Neutrophil (primary cell): Measurements from ENCODE around the gene AMBRA1.
A peak's percentile ranks its signal among the peaks of the same experiment; 100 is the strongest.

Experiments used
- H3K27ac ChIP-seq: fragments of 200-600 bp; sonication (generic); 2 replicates; pipeline ENCODE4 v1.5.1; 2016; ENCODE audit warnings: mild to moderate bottlenecking, moderate library complexity
- H3K27me3 ChIP-seq: fragments of 200-600 bp; sonication (generic); 2 replicates; pipeline ENCODE4 v1.6.0; 2016; ENCODE audit warnings: mild to moderate bottlenecking
- H3K36me3 ChIP-seq: fragments of 200-600 bp; sonication (generic); 2 replicates; pipeline ENCODE4 v1.5.1; 2017
- H3K4me1 ChIP-seq, 2 experiments: fragments of 200-600 bp in 1 of 2; sonication (generic) in 1 of 2; 1 replicate in 1 of 2; 2 replicates in 1 of 2; pipeline versions ENCODE4 v1.5.1 to v1.6.1; 2013 to 2016; ENCODE audit warnings: low read depth in 1 of 2, low read length in 1 of 2, mild to moderate bottlenecking in 1 of 2, moderate library complexity in 1 of 2; ENCODE audit not compliant: control insufficient read depth in 1 of 2, insufficient read depth in 1 of 2
- H3K4me3 ChIP-seq, 2 experiments: fragments of 200-600 bp in 1 of 2; sonication (generic) in 1 of 2; 1 replicate in 1 of 2; 2 replicates in 1 of 2; pipeline ENCODE4 v1.5.1; 2013 to 2016; ENCODE audit warnings: low read depth in 1 of 2, low read length in 1 of 2, mild to moderate bottlenecking in 1 of 2, moderate library complexity in 1 of 2
- H3K9me3 ChIP-seq: fragments of 200-600 bp; sonication (generic); 2 replicates; pipeline ENCODE4 v1.5.1; 2016
- TF ChIP-seq, protein P1 (sequence below): fragments of 200-600 bp; sonication (generic); IDR thresholded peaks from 2 replicates; pipeline ENCODE4 v1.5.1; 2016; ENCODE audit warnings: antibody characterized with exemption

The AMBRA1 gene

DNA sequence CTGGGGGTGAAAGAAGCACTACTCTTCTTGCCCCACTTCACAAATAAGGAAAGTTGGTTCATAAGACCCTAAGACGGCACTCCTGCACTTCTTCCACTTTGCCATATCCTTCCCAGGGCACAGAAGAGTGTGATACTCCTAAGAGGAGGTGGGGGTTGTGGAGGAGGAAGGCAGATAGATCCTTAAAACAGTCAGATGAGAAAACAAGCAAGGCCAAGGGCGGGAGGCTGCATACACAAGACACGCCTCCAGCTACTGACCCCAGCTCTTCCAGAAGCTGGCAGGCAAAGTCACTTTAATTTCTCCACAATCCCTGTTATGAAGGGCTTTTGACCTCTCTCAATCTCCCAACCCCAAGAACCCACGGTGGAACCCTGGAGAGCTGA is 200.6 kb downstream of the AMBRA1 start:
- peaks cover 24 to 43% of the 10 kb centered on the region in 2 experiments for H3K4me1 ChIP-seq
- peak overlapping the region in 1 of 2 experiments; percentile 53 for H3K4me3 ChIP-seq
- no peak overlapping the region for H3K27ac ChIP-seq
- no peaks in the 10 kb centered on the region for H3K9me3 ChIP-seq
- peaks cover 28% of the 10 kb centered on the region for H3K36me3 ChIP-seq
- H3K27me3 ChIP-seq: peaks cover 65% of the 10 kb centered on the region
- TF ChIP-seq, protein P1, sequence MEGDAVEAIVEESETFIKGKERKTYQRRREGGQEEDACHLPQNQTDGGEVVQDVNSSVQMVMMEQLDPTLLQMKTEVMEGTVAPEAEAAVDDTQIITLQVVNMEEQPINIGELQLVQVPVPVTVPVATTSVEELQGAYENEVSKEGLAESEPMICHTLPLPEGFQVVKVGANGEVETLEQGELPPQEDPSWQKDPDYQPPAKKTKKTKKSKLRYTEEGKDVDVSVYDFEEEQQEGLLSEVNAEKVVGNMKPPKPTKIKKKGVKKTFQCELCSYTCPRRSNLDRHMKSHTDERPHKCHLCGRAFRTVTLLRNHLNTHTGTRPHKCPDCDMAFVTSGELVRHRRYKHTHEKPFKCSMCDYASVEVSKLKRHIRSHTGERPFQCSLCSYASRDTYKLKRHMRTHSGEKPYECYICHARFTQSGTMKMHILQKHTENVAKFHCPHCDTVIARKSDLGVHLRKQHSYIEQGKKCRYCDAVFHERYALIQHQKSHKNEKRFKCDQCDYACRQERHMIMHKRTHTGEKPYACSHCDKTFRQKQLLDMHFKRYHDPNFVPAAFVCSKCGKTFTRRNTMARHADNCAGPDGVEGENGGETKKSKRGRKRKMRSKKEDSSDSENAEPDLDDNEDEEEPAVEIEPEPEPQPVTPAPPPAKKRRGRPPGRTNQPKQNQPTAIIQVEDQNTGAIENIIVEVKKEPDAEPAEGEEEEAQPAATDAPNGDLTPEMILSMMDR: no peak

DNA sequence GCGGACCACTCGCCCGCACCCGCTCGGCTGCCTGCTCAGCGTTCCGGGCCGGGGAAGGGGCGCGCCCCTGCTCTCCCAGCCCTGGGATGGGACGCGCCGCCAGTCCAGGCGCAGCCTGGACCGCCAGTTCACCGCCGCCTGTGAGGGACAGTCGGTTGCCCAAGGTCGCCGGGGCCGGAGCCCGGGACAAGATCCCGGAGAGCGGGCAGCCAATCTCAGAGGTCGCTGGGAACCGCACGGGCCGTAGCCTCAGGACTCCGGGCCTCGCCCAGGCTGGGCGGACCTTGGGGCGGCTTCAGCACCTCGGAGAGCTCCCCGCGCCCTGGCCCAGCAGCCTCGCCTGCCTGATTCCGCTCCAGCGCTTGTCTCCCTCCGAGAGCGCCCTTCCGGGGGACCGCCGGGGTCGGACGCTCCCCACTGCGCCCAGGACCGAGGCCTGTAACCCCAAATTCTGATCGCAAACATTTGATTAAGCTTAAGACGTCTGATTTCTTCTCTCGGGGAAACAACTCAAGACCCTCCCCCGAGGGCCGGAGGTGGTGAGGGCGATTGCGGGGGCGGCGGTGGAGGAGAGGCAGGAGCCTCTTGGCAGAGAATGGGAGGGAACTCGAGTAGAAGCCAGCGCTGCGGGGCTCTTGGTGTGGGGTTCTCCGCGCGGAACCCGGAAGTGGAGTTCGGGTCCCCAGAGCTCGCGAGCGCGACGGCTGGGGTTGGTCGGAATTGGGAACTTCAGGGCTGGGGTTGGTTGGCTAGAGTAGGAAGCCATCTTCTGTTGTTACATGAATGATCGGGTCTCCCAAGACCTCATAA is 201.2 kb downstream of the AMBRA1 start:
- Histone ChIP-seq H3K27ac (no peak overlapping the region), H3K36me3 (peaks cover 22% of the 10 kb centered on the region), H3K4me1 (peaks cover 24 to 49% of the 10 kb centered on the region in 2 experiments), H3K27me3 (peaks cover 71% of the 10 kb centered on the region), H3K4me3 (peak overlapping the region; percentile 17 to 53), H3K9me3 (no peaks in the 10 kb centered on the region)
- TF ChIP-seq, protein P1: no peak

DNA sequence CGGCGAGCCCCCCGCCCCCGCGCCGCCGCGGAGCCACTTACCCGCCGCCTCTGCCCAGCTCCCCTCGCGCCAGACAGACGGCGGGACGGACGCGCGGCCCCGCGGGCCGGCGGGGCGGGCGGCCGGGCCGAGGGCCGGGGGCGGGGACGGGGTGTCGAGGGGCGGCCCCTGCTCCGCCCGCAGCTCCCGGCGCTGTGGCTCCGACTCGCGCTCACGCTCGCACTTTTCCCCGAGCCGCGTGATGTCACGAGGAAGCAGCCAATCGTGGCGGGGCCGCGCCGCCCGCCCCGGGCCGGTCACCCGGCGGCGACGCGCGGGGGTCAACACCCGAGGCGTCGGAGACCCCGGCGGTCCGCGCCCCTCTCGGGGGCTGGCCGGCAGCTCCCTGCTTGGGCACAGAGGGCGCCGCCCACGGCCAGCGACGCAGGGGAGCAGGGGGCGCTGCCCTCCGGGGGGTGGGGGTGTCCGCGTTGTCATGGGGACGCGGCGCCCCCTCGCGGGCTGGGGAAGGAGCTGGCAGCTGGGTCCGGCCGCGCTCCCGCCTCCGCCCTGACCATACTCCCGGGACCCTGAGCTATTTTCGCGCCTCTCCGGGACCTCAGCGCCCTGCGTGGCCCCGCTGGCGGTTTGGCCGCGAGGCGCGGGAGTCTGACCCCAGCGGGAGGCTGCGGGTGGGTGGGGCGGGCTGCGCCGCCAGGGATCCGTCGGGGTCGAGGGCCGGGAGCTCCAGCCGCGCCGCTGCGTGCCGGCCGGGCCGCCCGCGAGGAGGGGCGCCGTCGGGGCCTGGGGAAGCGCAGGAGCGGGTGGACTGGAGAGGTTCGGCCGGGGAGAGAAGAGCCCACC is 202.0 kb downstream of the AMBRA1 start, which contains the start of gene CHRM4:
TSS of gene CHRM4 (minus strand) at position 199 of the 843 bp plus-strand sequence. CDS start 5,219 bp downstream, outside the sequence.
- Histone ChIP-seq H3K27ac (no peak within 1 kb of the TSS), H3K36me3 (peaks cover 13% of the 10 kb centered on the region), H3K9me3 (no peaks in the 10 kb centered on the region), H3K27me3 (peaks cover 80% of the 10 kb centered on the region), H3K4me3 (peak within 1 kb of the TSS; percentile 31 to 53), H3K4me1 (peaks cover 24 to 50% of the 10 kb centered on the region in 2 experiments)
- TF ChIP-seq, protein P1: no peak

DNA sequence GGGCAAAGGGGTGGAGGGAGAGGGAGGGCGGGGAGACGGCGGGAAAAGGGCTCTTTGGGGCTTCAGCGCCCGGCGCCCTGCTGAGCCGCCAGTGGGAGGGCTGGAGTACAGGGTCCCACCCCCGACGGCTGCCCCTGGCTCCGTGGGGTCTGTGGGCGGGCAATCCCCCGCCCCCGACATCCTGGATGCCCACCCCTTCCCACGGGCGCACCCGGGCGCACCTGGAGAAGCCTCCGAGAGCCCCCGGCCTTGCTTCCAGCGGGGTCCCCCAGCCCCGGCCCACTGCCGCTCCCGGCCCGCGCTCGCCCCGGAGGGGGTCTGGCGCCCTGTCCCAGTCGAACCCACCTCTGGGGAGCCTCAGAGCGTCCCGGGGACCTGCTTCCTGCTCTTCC is 202.6 kb downstream of the AMBRA1 start:
- peaks cover 24 to 50% of the 10 kb centered on the region in 2 experiments for H3K4me1 ChIP-seq
- TF ChIP-seq, protein P1: no peak
- H3K27me3 ChIP-seq: peaks cover 86% of the 10 kb centered on the region
- peak overlapping the region; percentile 30 to 31 for H3K4me3 ChIP-seq
- no peak overlapping the region for H3K27ac ChIP-seq
- peaks cover 7% of the 10 kb centered on the region for H3K36me3 ChIP-seq
- no peaks in the 10 kb centered on the region for H3K9me3 ChIP-seq

DNA sequence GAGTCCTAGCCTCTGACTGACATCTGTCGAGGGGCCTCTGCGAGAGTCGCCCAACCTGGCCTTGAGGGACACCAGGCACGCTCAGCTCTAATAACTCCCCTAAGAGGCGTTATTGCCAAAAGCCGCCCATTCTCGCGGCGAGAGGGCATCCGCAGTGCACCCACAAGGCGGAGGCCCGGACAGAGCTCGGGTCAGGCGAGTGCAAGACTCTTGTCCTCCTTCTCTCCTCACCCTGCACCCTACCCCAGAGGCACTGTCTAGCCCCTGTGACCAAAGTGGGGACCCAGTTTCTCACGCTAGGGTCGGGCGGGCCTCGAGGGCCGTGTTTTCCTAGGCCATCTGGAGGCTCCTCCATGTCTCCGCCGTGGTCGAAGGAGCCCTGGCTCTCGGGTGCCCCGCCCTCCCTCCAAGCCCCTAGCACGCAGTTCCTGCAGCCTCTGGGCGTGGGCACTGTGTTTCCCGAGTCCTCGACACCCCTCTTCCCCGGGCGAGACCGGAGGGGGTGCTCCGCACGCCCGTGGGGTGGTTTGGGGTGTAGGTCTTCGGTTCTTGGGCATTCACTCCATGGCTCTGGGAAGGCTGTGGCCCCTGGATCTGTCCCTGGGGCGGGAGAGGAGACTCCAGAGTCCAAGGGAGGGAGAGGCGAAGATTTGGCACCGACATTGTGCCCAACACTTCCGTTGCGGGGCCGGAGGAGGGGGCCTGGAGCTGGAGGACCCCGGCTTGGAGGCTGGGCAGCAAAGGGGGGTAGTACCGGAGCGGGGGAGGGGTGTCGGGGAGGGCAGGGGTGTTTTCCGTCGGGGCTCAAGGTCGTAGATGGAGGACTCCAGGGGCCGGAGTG is 203.3 kb downstream of the AMBRA1 start:
- no peak overlapping the region for H3K27ac ChIP-seq
- peak overlapping the region in 1 of 2 experiments; percentile 58 for H3K4me3 ChIP-seq
- TF ChIP-seq, protein P1: no peak
- no peaks in the 10 kb centered on the region for H3K9me3 ChIP-seq
- H3K27me3 ChIP-seq: peaks cover 92% of the 10 kb centered on the region
- peaks cover 24 to 50% of the 10 kb centered on the region in 2 experiments for H3K4me1 ChIP-seq
- peaks cover under 1% of the 10 kb centered on the region for H3K36me3 ChIP-seq
